HepG2 (cell line): ENCODE results near the gene GYG1. TPM values are rescaled to one million over a fixed set of nuclear protein-coding genes. Genes with fewer than 3 reads are reported as not detected.
A peak's percentile ranks its signal among the peaks of the same experiment; 100 is the strongest.

Experiments used
- AGO2 ChIP-seq: fragments of 200-400 bp; formaldehyde crosslinking; optimal IDR thresholded peaks from 2 replicates; pipeline ENCODE3; 2017; ENCODE audit warnings: mild to moderate bottlenecking, low read depth, low read length, moderate library complexity
- DNMT1 ChIP-seq: sonication (generic); formaldehyde crosslinking; IDR thresholded peaks from 2 replicates; pipeline ENCODE4 v1.5.1; 2020; ENCODE audit warnings: mild to moderate bottlenecking, missing genetic modification reagents
- FOXC1 ChIP-seq: sonication (generic); formaldehyde crosslinking; IDR thresholded peaks from 2 replicates; pipeline ENCODE4 v1.8.0; 2022; ENCODE audit warnings: mild to moderate bottlenecking, missing genetic modification reagents, borderline replicate concordance
- GATA4 ChIP-seq: sonication (generic); IDR thresholded peaks from 2 replicates; pipeline ENCODE4 v1.6.1; 2016; ENCODE audit warnings: antibody characterized with exemption, low read depth, borderline replicate concordance
- HOXD1 ChIP-seq: sonication (generic); formaldehyde crosslinking; IDR thresholded peaks from 2 replicates; pipeline ENCODE4 v1.5.0; 2020; ENCODE audit warnings: missing genetic modification reagents
- KDM2A ChIP-seq: sonication (generic); formaldehyde crosslinking; IDR thresholded peaks from 2 replicates; pipeline ENCODE4 v1.4.0; 2020; ENCODE audit warnings: low read depth, missing genetic modification reagents, borderline replicate concordance
- MED13 ChIP-seq: sonication (generic); formaldehyde crosslinking; IDR thresholded peaks from 2 replicates; pipeline ENCODE4 v1.5.0; 2020; ENCODE audit warnings: missing genetic modification reagents
- MTA3 ChIP-seq: sonication (generic); formaldehyde crosslinking; IDR thresholded peaks from 2 replicates; pipeline ENCODE4 v1.4.0; 2020; ENCODE audit warnings: missing genetic modification reagents
- NFKB2 ChIP-seq: sonication (generic); formaldehyde crosslinking; IDR thresholded peaks from 2 replicates; pipeline ENCODE4 v1.4.0; 2020; ENCODE audit warnings: missing genetic modification reagents, borderline replicate concordance
- RELA ChIP-seq: sonication (generic); formaldehyde crosslinking; IDR thresholded peaks from 2 replicates; pipeline ENCODE4 v1.4.0; 2020; ENCODE audit warnings: missing genetic modification reagents
- SATB2 ChIP-seq: sonication (generic); formaldehyde crosslinking; IDR thresholded peaks from 2 replicates; pipeline ENCODE4 v1.5.0; 2020; ENCODE audit warnings: missing genetic modification reagents
- YEATS4 ChIP-seq: sonication (generic); formaldehyde crosslinking; IDR thresholded peaks from 2 replicates; pipeline ENCODE4 v1.4.0; 2020; ENCODE audit warnings: missing genetic modification reagents, borderline replicate concordance
- ZNF430 ChIP-seq: sonication (generic); formaldehyde crosslinking; IDR thresholded peaks from 2 replicates; pipeline ENCODE4 v1.9.0; 2021; ENCODE audit warnings: mild to moderate bottlenecking, missing genetic modification reagents
- ZNF772 ChIP-seq: sonication (generic); formaldehyde crosslinking; IDR thresholded peaks from 2 replicates; pipeline ENCODE4 v1.5.0; 2020; ENCODE audit warnings: mild to moderate bottlenecking, missing genetic modification reagents
- ZZZ3 ChIP-seq: sonication (generic); formaldehyde crosslinking; IDR thresholded peaks from 2 replicates; pipeline ENCODE4 v1.4.0; 2020; ENCODE audit warnings: missing genetic modification reagents, mild to moderate bottlenecking, borderline replicate concordance
- polyA plus RNA-seq, 8 experiments: library from polyadenylated mRNA; depleted of rRNA in 3 of 8; stranded (reverse) in 7 of 8; unstranded in 1 of 8; fragments of >200 nt; fragmentation: Illumina TruSeq in 4 of 8; extraction: Trizol in 4 of 8; gene quantifications; 2 replicates each; pipeline versions ENCODE4 v1.2.1 to v1.2.3, GENCODE V29; 2011 to 2016; ENCODE audit warnings: low read depth in 4 of 8, missing spikeins in 1 of 8, mixed read lengths in 1 of 8; ENCODE audit not compliant: insufficient read depth in 1 of 8
- total RNA-seq, 5 experiments: library from RNA; depleted of rRNA; stranded (reverse); fragments of >200 nt; fragmentation: Illumina TruSeq; extraction: Trizol; gene quantifications; 2 replicates each; pipeline ENCODE4 v1.2.3, GENCODE V29; 2016; ENCODE audit warnings: low read depth in 1 of 5
- TF ChIP-seq, protein P1 (sequence below): IDR thresholded peaks from 2 replicates; pipeline ENCODE4 v1.6.1; 2016; ENCODE audit warnings: low read depth, control low read depth
- TF ChIP-seq, protein P2 (sequence below): fragments of 450-650 bp; IDR thresholded peaks from 2 replicates; pipeline ENCODE4 v1.6.1; 2016
- TF ChIP-seq, protein P3 (sequence below): sonication (generic); formaldehyde crosslinking; IDR thresholded peaks from 2 replicates; pipeline ENCODE4 v1.4.0; 2020; ENCODE audit warnings: missing genetic modification reagents
- TF ChIP-seq, protein P4 (sequence below): sonication (generic); formaldehyde crosslinking; IDR thresholded peaks from 2 replicates; pipeline ENCODE4 v1.4.0; 2020; ENCODE audit warnings: missing genetic modification reagents
- TF ChIP-seq, protein P5 (sequence below): sonication (generic); formaldehyde crosslinking; IDR thresholded peaks from 2 replicates; pipeline ENCODE4 v1.4.0; 2020; ENCODE audit warnings: low read depth, mild to moderate bottlenecking, missing genetic modification reagents

GYG1 gene
- total and polyA plus RNA-seq, 2 of the 13 experiments (the other 11 are each of a cell fraction or from before 2014, with no cell fraction given): 15.7 to 28.1 TPM

DNA sequence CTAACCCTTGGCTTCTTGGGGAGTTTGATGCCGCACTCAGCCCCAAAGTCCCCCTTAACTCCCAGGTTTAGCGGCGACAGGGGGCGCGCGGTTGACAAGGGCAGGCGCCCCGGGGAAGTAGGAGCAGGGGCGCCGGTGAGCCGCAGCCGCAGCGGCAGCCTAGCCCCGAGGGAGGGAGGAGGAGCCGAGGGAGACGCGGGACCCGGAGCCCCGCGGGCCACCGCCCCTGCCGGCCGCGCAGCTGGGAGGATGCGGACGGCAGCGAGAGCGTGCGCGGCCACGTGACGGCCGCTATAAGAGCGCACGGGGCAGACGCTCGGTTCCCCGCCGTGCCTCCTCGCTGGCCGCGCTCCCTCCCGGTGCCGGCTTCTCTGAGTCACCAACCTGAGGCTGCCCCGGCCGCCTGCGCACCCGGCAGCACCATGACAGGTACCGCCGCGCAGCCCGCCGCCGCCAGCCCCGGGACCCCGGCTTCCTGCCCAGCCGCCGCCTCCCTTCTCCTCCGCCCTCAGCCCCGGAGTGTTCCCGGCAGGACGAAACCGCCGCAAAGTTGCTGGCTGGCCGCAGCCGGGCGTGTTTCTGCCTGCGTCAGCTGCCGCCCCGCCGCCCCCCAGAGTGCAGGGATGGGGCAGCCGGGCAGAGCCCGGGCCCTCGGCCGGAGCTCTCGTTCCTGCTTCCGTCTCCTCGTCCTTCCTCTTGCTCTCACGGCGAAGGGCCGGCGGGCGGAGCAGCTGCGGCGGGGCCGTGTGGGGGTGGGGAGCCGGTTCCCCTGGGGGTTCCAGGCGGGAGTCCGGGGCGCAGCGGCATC is at the start of gene GYG1 (continued):
- TF ChIP-seq NFKB2 (CRISPR knock-in tag) (peak; percentile 79; the same call in 1 of the 2 replicates), GATA4 (no peak), MTA3 (CRISPR knock-in tag) (no peak), DNMT1 (CRISPR knock-in tag) (peak; percentile 95), MED13 (0 out of 2 replicates have a peak, but pooled peaks have one; percentile 38), KDM2A (CRISPR knock-in tag) (0 out of 2 replicates have a peak, but pooled peaks have one; percentile 72), RELA (no peak), ZNF772 (CRISPR knock-in tag) (peak; percentile 62), FOXC1 (CRISPR knock-in tag) (peak; percentile 80; the same call in 1 of the 2 replicates), HOXD1 (0 out of 2 replicates have a peak, but pooled peaks have one; percentile 14), AGO2 (peak; percentile 85), YEATS4 (CRISPR knock-in tag) (peak; percentile 81), ZZZ3 (CRISPR knock-in tag) (no peak), ZNF430 (CRISPR knock-in tag) (0 out of 2 replicates have a peak, but pooled peaks have one; percentile 43), SATB2 (0 out of 2 replicates have a peak, but pooled peaks have one; percentile 56)
- TF ChIP-seq, protein P1, sequence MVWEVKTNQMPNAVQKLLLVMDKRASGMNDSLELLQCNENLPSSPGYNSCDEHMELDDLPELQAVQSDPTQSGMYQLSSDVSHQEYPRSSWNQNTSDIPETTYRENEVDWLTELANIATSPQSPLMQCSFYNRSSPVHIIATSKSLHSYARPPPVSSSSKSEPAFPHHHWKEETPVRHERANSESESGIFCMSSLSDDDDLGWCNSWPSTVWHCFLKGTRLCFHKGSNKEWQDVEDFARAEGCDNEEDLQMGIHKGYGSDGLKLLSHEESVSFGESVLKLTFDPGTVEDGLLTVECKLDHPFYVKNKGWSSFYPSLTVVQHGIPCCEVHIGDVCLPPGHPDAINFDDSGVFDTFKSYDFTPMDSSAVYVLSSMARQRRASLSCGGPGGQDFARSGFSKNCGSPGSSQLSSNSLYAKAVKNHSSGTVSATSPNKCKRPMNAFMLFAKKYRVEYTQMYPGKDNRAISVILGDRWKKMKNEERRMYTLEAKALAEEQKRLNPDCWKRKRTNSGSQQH (CRISPR knock-in tag): no peak
- TF ChIP-seq, protein P2, sequence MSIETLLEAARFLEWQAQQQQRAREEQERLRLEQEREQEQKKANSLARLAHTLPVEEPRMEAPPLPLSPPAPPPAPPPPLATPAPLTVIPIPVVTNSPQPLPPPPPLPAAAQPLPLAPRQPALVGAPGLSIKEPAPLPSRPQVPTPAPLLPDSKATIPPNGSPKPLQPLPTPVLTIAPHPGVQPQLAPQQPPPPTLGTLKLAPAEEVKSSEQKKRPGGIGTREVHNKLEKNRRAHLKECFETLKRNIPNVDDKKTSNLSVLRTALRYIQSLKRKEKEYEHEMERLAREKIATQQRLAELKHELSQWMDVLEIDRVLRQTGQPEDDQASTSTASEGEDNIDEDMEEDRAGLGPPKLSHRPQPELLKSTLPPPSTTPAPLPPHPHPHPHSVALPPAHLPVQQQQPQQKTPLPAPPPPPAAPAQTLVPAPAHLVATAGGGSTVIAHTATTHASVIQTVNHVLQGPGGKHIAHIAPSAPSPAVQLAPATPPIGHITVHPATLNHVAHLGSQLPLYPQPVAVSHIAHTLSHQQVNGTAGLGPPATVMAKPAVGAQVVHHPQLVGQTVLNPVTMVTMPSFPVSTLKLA: peak; percentile 58; the same call in 1 of the 2 replicates
- TF ChIP-seq, protein P3, sequence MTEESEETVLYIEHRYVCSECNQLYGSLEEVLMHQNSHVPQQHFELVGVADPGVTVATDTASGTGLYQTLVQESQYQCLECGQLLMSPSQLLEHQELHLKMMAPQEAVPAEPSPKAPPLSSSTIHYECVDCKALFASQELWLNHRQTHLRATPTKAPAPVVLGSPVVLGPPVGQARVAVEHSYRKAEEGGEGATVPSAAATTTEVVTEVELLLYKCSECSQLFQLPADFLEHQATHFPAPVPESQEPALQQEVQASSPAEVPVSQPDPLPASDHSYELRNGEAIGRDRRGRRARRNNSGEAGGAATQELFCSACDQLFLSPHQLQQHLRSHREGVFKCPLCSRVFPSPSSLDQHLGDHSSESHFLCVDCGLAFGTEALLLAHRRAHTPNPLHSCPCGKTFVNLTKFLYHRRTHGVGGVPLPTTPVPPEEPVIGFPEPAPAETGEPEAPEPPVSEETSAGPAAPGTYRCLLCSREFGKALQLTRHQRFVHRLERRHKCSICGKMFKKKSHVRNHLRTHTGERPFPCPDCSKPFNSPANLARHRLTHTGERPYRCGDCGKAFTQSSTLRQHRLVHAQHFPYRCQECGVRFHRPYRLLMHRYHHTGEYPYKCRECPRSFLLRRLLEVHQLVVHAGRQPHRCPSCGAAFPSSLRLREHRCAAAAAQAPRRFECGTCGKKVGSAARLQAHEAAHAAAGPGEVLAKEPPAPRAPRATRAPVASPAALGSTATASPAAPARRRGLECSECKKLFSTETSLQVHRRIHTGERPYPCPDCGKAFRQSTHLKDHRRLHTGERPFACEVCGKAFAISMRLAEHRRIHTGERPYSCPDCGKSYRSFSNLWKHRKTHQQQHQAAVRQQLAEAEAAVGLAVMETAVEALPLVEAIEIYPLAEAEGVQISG (CRISPR knock-in tag): peak; percentile 72; the same call in 1 of the 2 replicates
- TF ChIP-seq, protein P4, sequence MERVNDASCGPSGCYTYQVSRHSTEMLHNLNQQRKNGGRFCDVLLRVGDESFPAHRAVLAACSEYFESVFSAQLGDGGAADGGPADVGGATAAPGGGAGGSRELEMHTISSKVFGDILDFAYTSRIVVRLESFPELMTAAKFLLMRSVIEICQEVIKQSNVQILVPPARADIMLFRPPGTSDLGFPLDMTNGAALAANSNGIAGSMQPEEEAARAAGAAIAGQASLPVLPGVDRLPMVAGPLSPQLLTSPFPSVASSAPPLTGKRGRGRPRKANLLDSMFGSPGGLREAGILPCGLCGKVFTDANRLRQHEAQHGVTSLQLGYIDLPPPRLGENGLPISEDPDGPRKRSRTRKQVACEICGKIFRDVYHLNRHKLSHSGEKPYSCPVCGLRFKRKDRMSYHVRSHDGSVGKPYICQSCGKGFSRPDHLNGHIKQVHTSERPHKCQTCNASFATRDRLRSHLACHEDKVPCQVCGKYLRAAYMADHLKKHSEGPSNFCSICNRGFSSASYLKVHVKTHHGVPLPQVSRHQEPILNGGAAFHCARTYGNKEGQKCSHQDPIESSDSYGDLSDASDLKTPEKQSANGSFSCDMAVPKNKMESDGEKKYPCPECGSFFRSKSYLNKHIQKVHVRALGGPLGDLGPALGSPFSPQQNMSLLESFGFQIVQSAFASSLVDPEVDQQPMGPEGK (CRISPR knock-in tag): peak; percentile 26; the same call in 1 of the 2 replicates
- TF ChIP-seq, protein P5, sequence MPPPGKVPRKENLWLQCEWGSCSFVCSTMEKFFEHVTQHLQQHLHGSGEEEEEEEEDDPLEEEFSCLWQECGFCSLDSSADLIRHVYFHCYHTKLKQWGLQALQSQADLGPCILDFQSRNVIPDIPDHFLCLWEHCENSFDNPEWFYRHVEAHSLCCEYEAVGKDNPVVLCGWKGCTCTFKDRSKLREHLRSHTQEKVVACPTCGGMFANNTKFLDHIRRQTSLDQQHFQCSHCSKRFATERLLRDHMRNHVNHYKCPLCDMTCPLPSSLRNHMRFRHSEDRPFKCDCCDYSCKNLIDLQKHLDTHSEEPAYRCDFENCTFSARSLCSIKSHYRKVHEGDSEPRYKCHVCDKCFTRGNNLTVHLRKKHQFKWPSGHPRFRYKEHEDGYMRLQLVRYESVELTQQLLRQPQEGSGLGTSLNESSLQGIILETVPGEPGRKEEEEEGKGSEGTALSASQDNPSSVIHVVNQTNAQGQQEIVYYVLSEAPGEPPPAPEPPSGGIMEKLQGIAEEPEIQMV (CRISPR knock-in tag): peak; percentile 87
